IMR-90 (cell line): ENCODE data around the gene MTUS2. TPM values are rescaled to one million over a fixed set of nuclear protein-coding genes. Genes with fewer than 3 reads are reported as not detected.

Experiments used
- ATAC-seq: fragments of 200-7000 bp; cut with Tn5 transposase; 2 replicates; pipeline ENCODE4 v1.9.1; 2020; ENCODE audit warnings: low read depth, mild to moderate bottlenecking, moderate library complexity
- BruUV-seq: library from RNA; stranded (reverse); fragments of 400-500 nt; replicated peaks from 2 replicates; lab custom pipeline; 2021; lab: Mats Ljungman, UMichigan
- CTCF ChIA-PET: fragments of 300-600 bp; formaldehyde crosslinking; extraction: SDS; loops from one replicate; lab custom pipeline; 2021; ENCODE audit warnings: antibody characterized with exemption; lab: Yijun Ruan, JAX
- POLR2A ChIA-PET: fragments of 300-600 bp; sonication (Branson Sonifier 250); formaldehyde crosslinking; loops from one replicate; lab custom pipeline; 2022; ENCODE audit warnings: antibody characterized with exemption; ENCODE audit not compliant: unreplicated experiment; lab: Charles Lee
- DNase-seq: peaks from one replicate; pipeline ENCODE4 v3.0.0; 2013
- H2AFZ ChIP-seq: replicated peaks from 2 replicates; pipeline ENCODE3; 2013; ENCODE audit warnings: low read length, mild to moderate bottlenecking; ENCODE audit not compliant: poor library complexity
- H2AK5ac ChIP-seq: 2 replicates; pipeline ENCODE4 v1.6.1; 2013; ENCODE audit warnings: low read depth, low read length, inconsistent platforms
- H2AK9ac ChIP-seq: replicated peaks from 2 replicates; pipeline ENCODE3; 2013; ENCODE audit warnings: mild to moderate bottlenecking, low read depth, low read length, moderate library complexity; ENCODE audit not compliant: poor library complexity
- H2BK120ac ChIP-seq: 2 replicates; pipeline ENCODE4 v1.6.1; 2013; ENCODE audit warnings: low read depth, low read length, inconsistent platforms
- H2BK15ac ChIP-seq: 3 replicates; pipeline ENCODE4 v1.6.1; 2013; ENCODE audit warnings: low read depth, low read length, inconsistent platforms
- H2BK20ac ChIP-seq: 2 replicates; pipeline ENCODE4 v1.6.1; 2013; ENCODE audit warnings: low read depth, mild to moderate bottlenecking, inconsistent platforms, low read length, moderate library complexity
- H2BK5ac ChIP-seq: 2 replicates; pipeline ENCODE4 v1.6.1; 2013; ENCODE audit warnings: mild to moderate bottlenecking, low read depth, low read length, inconsistent platforms; ENCODE audit not compliant: poor library complexity, severe bottlenecking
- H3K14ac ChIP-seq: replicated peaks from 2 replicates; pipeline ENCODE4 v1.6.1; 2013; ENCODE audit warnings: low read depth, low read length, inconsistent platforms
- H3K18ac ChIP-seq: 2 replicates; pipeline ENCODE4 v1.6.1; 2013; ENCODE audit warnings: low read depth, low read length, control low read depth
- H3K23ac ChIP-seq: 2 replicates; pipeline ENCODE4 v1.6.1; 2013; ENCODE audit warnings: low read depth, low read length, inconsistent platforms
- H3K27ac ChIP-seq: 2 replicates; pipeline ENCODE4 v1.5.1; 2013; ENCODE audit warnings: mild to moderate bottlenecking, control low read depth, low read length; ENCODE audit not compliant: insufficient read depth
- H3K27me3 ChIP-seq: 2 replicates; pipeline ENCODE4 v1.6.1; 2013; ENCODE audit warnings: low read length; ENCODE audit not compliant: control insufficient read depth, insufficient read depth
- H3K36me3 ChIP-seq: 2 replicates; pipeline ENCODE4 v1.6.1; 2013; ENCODE audit warnings: low read length, mixed read lengths; ENCODE audit not compliant: control insufficient read depth, insufficient read depth
- H3K4ac ChIP-seq: 2 replicates; pipeline ENCODE4 v1.6.1; 2013; ENCODE audit warnings: low read depth, low read length, inconsistent platforms
- H3K4me1 ChIP-seq: 2 replicates; pipeline ENCODE4 v1.6.1; 2013; ENCODE audit warnings: low read length, mixed read lengths; ENCODE audit not compliant: control insufficient read depth, insufficient read depth
- H3K4me2 ChIP-seq: 2 replicates; pipeline ENCODE4 v1.6.1; 2013; ENCODE audit warnings: low read depth, mild to moderate bottlenecking, control low read depth, low read length, moderate library complexity
- H3K4me3 ChIP-seq: 2 replicates; pipeline ENCODE4 v1.5.1; 2013; ENCODE audit warnings: low read depth, mild to moderate bottlenecking, control low read depth, low read length, moderate library complexity; ENCODE audit not compliant: insufficient read depth
- H3K56ac ChIP-seq: 2 replicates; pipeline ENCODE4 v1.6.1; 2013; ENCODE audit warnings: low read length, inconsistent platforms; ENCODE audit not compliant: insufficient read depth; ENCODE audit errors: extremely low read depth
- H3K79me1 ChIP-seq, 2 experiments: 2 replicates each; pipeline ENCODE4 v1.6.1; 2013; ENCODE audit warnings: low read length in 2 of 2, inconsistent platforms in 1 of 2, low read depth in 1 of 2
- H3K9ac ChIP-seq: 2 replicates; pipeline ENCODE4 v1.6.1; 2013; ENCODE audit warnings: low read depth, low read length, control low read depth
- H3K9me1 ChIP-seq: 2 replicates; pipeline ENCODE4 v1.6.1; 2013; ENCODE audit warnings: low read length, inconsistent platforms; ENCODE audit not compliant: insufficient read depth
- H3K9me3 ChIP-seq: 2 replicates; pipeline ENCODE4 v1.6.1; 2013; ENCODE audit warnings: low read length; ENCODE audit not compliant: control insufficient read depth, insufficient read depth
- H4K20me1 ChIP-seq: 2 replicates; pipeline ENCODE4 v1.6.1; 2013; ENCODE audit warnings: low read length, inconsistent platforms; ENCODE audit not compliant: insufficient read depth
- H4K5ac ChIP-seq: 2 replicates; pipeline ENCODE4 v1.6.1; 2013; ENCODE audit warnings: mild to moderate bottlenecking, low read depth, low read length, control low read depth
- H4K8ac ChIP-seq, 2 experiments: 2 replicates each; pipeline ENCODE4 v1.6.1; 2013; ENCODE audit warnings: low read depth in 2 of 2, low read length in 2 of 2, control low read depth in 1 of 2, inconsistent platforms in 1 of 2
- H4K91ac ChIP-seq: 2 replicates; pipeline ENCODE4 v1.6.1; 2013; ENCODE audit warnings: low read depth, low read length, inconsistent platforms; ENCODE audit not compliant: insufficient read depth
- BHLHE40 ChIP-seq: fragments of 150-350 bp; IDR thresholded peaks from 2 replicates; pipeline ENCODE4 v1.6.1; 2016; ENCODE audit warnings: mild to moderate bottlenecking, low read depth, low read length
- CEBPB ChIP-seq: IDR thresholded peaks from 2 replicates; pipeline ENCODE4 v1.6.1; 2012; ENCODE audit warnings: low read depth, low read length, improper control_type of control experiment
- FOS ChIP-seq: fragments of 150-350 bp; IDR thresholded peaks from 2 replicates; pipeline ENCODE4 v1.6.1; 2016; ENCODE audit warnings: low read depth, low read length
- MAFK ChIP-seq: IDR thresholded peaks from 2 replicates; pipeline ENCODE4 v1.6.1; 2012; ENCODE audit warnings: low read depth, low read length, improper control_type of control experiment
- POLR2A ChIP-seq: IDR thresholded peaks from 2 replicates; pipeline ENCODE4 v1.6.1; 2012; ENCODE audit warnings: mild to moderate bottlenecking, low read depth, low read length
- RAD21 ChIP-seq: IDR thresholded peaks from 2 replicates; pipeline ENCODE4 v1.6.1; 2012; ENCODE audit warnings: low read length, improper control_type of control experiment
- RFX5 ChIP-seq: IDR thresholded peaks from 2 replicates; pipeline ENCODE4 v1.8.0; 2012; ENCODE audit warnings: low read depth, mild to moderate bottlenecking, low read length, moderate library complexity
- SMC3 ChIP-seq: fragments of 150-350 bp; IDR thresholded peaks from 2 replicates; pipeline ENCODE4 v1.6.1; 2016; ENCODE audit warnings: low read depth, mild to moderate bottlenecking, antibody characterized with exemption, low read length, moderate library complexity
- WGBS, 2 experiments: methylation state at CpG; one replicate each; pipeline versions ENCODE4 v1.1.5 to v1.1.7; 2013; ENCODE audit warnings: missing lambda C conversion rate in 2 of 2; ENCODE audit not compliant: insufficient read length in 1 of 2; ENCODE audit errors: extremely low coverage in 2 of 2; 5-methylcytosine and 5-hydroxymethylcytosine counted together
- dilution Hi-C: fragments of 300-500 bp; cut with HindIII; formaldehyde crosslinking; loops from one replicate; pipeline ENCODE4 v1.14.3; 2018; ENCODE audit warnings: low sequenced_read_pairs; ENCODE audit not compliant: unreplicated experiment
- in situ Hi-C: fragments of 300-500 bp; cut with MboI; formaldehyde crosslinking; loops from 3 replicates; pipeline ENCODE4 v1.14.3; 2019; ENCODE audit warnings: low sequenced_read_pairs, inconsistent platforms, mixed read lengths
- intact Hi-C: fragments of 100-400 bp; cut with micrococcal nuclease; formaldehyde crosslinking; loops from 2 replicates; pipeline ENCODE4 v1.10.0; 2022
- polyA plus RNA-seq, 3 experiments: library from polyadenylated mRNA; depleted of rRNA; stranded (reverse); fragments of >200 nt; gene quantifications; 2 replicates each; pipeline ENCODE4 v1.2.3, GENCODE V29; 2012; ENCODE audit warnings: low replicate concordance in 1 of 3
- total RNA-seq: library from RNA; depleted of rRNA; stranded (reverse); fragments of >200 nt; gene quantifications from 2 replicates; pipeline ENCODE4 v1.2.3, GENCODE V29; 2012
- TF ChIP-seq, protein P1 (sequence below): conservative IDR thresholded peaks from 2 replicates; pipeline ENCODE4 v1.5.1; 2012; ENCODE audit warnings: mild to moderate bottlenecking, low read depth, low read length, improper control_type of control experiment

MTUS2 gene
- total and polyA plus RNA-seq, 2 of the 4 experiments (the other 2 are of a cell fraction) = under 0.01 to 0.02 TPM

DNA sequence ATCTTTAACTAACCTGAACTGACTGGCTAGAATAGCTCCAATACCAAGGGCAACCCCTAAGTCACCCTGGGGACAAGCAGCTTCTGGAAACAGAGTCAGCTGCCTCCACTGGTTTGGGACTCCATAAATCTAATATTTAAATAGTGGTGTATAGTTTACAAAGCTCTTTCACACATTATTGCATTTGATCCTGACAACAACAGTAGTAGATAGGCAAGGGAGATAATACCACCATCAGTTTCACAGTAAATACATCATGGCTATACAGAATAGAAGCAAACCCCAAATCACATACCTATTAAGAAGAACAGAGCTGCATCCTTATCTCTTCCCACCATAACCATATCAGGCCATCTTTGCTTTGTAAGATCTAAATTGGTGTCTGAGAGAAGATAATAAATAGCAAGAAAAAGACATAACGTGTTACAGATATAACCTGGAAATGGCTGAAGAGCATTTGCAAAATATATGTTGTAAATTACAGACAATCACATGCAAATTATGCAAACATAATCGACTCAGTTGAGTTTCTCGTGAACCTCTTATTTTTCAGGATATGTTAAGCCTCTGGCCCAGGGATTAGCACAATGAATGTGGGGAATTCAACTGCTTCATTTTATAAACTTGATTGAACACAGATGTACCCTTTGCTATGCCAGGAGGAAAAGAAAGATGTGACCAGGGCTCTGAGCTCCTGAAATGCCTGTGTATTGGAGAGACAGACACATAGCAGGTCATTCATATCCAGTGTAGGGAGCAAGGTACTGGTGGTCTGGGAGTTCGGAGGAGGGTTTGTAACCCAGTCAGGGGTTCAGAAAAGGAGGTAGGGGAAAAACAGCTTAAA, 632.9 kb downstream of the MTUS2 start (continued):
- TF ChIP-seq BHLHE40 = no peak

DNA sequence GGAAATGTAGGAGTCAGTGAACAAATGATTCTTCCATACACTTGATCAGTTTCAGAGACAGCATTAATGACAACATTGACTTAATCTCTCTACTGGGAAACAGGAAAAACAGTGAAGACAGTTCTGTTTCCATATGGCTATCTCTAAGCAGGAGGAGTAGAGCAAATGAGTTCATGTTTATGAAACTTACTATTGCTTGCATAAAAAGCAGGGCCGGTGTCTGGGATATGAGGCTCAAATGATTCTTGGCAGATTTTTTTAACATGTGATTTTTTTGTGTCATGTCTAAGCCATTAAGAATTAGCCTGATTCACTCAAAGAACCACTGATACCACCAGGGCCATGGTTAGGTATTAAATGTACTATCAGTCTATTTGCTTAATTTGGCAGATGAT, 633.5 kb downstream of the MTUS2 start:
- Histone ChIP-seq H4K5ac (no peak overlapping the region), H3K79me1 (no peaks in the 10 kb centered on the region), H3K9ac (no peak overlapping the region), H3K4ac (no peak overlapping the region), H3K27ac (no peak overlapping the region), H3K36me3 (no peaks in the 10 kb centered on the region), H4K20me1 (no peaks in the 10 kb centered on the region), H3K9me1 (no peaks in the 10 kb centered on the region), H3K4me3 (no peak overlapping the region), H3K4me2 (no peak overlapping the region), H4K91ac (no peak overlapping the region), H3K18ac (no peak overlapping the region), H4K8ac (no peak overlapping the region), H2AK5ac (no peak overlapping the region), H3K56ac (no peak overlapping the region), H3K4me1 (no peaks in the 10 kb centered on the region), H3K9me3 (no peaks in the 10 kb centered on the region), H2BK120ac (no peak overlapping the region), H2AFZ (no peak overlapping the region), H2BK15ac (no peak overlapping the region), H2BK20ac (no peak overlapping the region), H3K27me3 (peaks cover 13% of the 10 kb centered on the region), H2AK9ac (no peak overlapping the region), H3K14ac (no peak overlapping the region), H3K23ac (no peak overlapping the region), H2BK5ac (no peak overlapping the region)
- ChIA-PET POLR2A (no interaction called here), CTCF (no interaction called here)
- intact Hi-C loops = no loop called here
- WGBS, 2 experiments = 67% methylated on average over 1 of the region's 1 CpG; no CpG with 5 or more reads in 1 of the 2 experiments
- DNase-seq (no peak), ATAC-seq (no peak)
- BruUV-seq = no TSS peak
- dilution Hi-C loops = no loop called here
- TF ChIP-seq SMC3 (no peak), POLR2A (no peak), CEBPB (no peak), RAD21 (no peak), RFX5 (no peak), MAFK (no peak), FOS (no peak)
- TF ChIP-seq, protein P1, sequence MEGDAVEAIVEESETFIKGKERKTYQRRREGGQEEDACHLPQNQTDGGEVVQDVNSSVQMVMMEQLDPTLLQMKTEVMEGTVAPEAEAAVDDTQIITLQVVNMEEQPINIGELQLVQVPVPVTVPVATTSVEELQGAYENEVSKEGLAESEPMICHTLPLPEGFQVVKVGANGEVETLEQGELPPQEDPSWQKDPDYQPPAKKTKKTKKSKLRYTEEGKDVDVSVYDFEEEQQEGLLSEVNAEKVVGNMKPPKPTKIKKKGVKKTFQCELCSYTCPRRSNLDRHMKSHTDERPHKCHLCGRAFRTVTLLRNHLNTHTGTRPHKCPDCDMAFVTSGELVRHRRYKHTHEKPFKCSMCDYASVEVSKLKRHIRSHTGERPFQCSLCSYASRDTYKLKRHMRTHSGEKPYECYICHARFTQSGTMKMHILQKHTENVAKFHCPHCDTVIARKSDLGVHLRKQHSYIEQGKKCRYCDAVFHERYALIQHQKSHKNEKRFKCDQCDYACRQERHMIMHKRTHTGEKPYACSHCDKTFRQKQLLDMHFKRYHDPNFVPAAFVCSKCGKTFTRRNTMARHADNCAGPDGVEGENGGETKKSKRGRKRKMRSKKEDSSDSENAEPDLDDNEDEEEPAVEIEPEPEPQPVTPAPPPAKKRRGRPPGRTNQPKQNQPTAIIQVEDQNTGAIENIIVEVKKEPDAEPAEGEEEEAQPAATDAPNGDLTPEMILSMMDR = no peak
- in situ Hi-C loops = no loop called here
